HG02759 (cell line): Measurements from ENCODE around the gene DHFR2.
A peak's percentile ranks its signal among the peaks of the same experiment; 100 is the strongest.
"Not testable (repeated sequence)": the region's sequence is repeated elsewhere in the genome, so short reads cannot be mapped to it uniquely, and the experiment has no call there.

Source experiments
- ATAC-seq: cut with Tn5 transposase; IDR thresholded peaks from one replicate; pipeline ENCODE4 v1.9.1; 2021; ENCODE audit warnings: mild to moderate bottlenecking, moderate library complexity; ENCODE audit not compliant: unreplicated experiment

Gene DHFR2

GRCh38 chr3:94062513-94063404 lies at the start of gene DHFR2, which contains the start of gene NSUN3:
DHFR2 (minus strand) TSS chr3:94062916; CDS start chr3:94061511, 1,405 bp downstream.
NSUN3 (plus strand) TSS chr3:94063061; CDS start chr3:94063127, 66 bp downstream.
- ATAC-seq = peak; percentile 93

GRCh38 chr3:94110854-94111253 lies 48.1 kb upstream of the DHFR2 start:
- ATAC-seq = no peak

GRCh38 chr3:94110232-94110631 lies 47.5 kb upstream of the DHFR2 start:
- ATAC-seq = not testable (repeated sequence)

GRCh38 chr3:94106268-94106667 lies 43.6 kb upstream of the DHFR2 start:
- ATAC-seq = no peak

GRCh38 chr3:94101860-94102259 lies 39.1 kb upstream of the DHFR2 start:
- no peak for ATAC-seq

GRCh38 chr3:94099311-94099710 lies 36.6 kb upstream of the DHFR2 start:
- no peak for ATAC-seq

- no peak for ATAC-seq
Measured at GRCh38 chr3:94098452-94098851, 35.7 kb upstream of the DHFR2 start.

GRCh38 chr3:94095111-94095510 lies 32.4 kb upstream of the DHFR2 start:
- no peak for ATAC-seq

- ATAC-seq = no peak
Measured at GRCh38 chr3:94093151-94093550, 30.4 kb upstream of the DHFR2 start.

- ATAC-seq = no peak
Measured at GRCh38 chr3:94092086-94092485, 29.4 kb upstream of the DHFR2 start.

- ATAC-seq = no peak
Measured at GRCh38 chr3:94089126-94089525, 26.4 kb upstream of the DHFR2 start.

- peak; percentile 75 for ATAC-seq
Measured at GRCh38 chr3:94083261-94083660, 20.5 kb upstream of the DHFR2 start.

GRCh38 chr3:94082391-94082937 lies 19.7 kb upstream of the DHFR2 start:
- ATAC-seq = no peak

GRCh38 chr3:94081884-94082283 lies 19.2 kb upstream of the DHFR2 start:
- no peak for ATAC-seq

- not testable (repeated sequence) for ATAC-seq
Measured at GRCh38 chr3:94080552-94080951, 17.8 kb upstream of the DHFR2 start.

GRCh38 chr3:94076055-94076454 lies 13.3 kb upstream of the DHFR2 start:
- no peak for ATAC-seq

- ATAC-seq = peak; percentile 78
Measured at GRCh38 chr3:94071713-94072284, 9.1 kb upstream of the DHFR2 start.

GRCh38 chr3:94070341-94070911 lies 7.7 kb upstream of the DHFR2 start:
- ATAC-seq = peak; percentile 80

GRCh38 chr3:94069194-94069813 lies 6.6 kb upstream of the DHFR2 start:
- ATAC-seq = no peak

- no peak for ATAC-seq
Measured at GRCh38 chr3:94066506-94067500, 4.1 kb upstream of the DHFR2 start.
